ENCODE data around the gene HSPB2. TPM values are rescaled to one million over a fixed set of nuclear protein-coding genes. Genes with fewer than 3 reads are reported as not detected.

Gene HSPB2
- total RNA-seq, 4 donors from 2014 or later = 1.2 to 6.7 (median 1.5) TPM; not detected in 1

DNA sequence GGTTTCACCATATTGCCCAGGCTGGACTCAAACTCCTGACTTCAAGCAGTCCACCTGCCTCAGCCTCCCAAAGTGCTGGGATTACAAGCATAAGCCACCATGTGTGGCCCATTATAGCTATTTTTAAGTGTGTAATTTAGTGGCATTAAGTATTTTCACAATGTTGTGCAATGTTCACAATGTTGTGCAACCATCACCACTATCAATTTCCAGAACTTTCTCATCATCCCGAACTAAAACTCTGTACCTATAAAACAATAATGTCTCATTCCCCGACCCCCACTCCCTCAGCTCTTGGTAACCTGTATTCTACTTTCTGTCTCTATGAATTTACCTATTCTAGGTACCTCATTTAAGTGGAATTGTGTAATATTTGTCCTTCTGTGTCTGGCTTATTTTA lies 25.7 kb upstream of the HSPB2 start:
- H3K4me3 ChIP-seq (ENCODE audit: low read depth, poor library complexity, severe bottlenecking) = no peak overlapping the region
- TF ChIP-seq, protein P1, sequence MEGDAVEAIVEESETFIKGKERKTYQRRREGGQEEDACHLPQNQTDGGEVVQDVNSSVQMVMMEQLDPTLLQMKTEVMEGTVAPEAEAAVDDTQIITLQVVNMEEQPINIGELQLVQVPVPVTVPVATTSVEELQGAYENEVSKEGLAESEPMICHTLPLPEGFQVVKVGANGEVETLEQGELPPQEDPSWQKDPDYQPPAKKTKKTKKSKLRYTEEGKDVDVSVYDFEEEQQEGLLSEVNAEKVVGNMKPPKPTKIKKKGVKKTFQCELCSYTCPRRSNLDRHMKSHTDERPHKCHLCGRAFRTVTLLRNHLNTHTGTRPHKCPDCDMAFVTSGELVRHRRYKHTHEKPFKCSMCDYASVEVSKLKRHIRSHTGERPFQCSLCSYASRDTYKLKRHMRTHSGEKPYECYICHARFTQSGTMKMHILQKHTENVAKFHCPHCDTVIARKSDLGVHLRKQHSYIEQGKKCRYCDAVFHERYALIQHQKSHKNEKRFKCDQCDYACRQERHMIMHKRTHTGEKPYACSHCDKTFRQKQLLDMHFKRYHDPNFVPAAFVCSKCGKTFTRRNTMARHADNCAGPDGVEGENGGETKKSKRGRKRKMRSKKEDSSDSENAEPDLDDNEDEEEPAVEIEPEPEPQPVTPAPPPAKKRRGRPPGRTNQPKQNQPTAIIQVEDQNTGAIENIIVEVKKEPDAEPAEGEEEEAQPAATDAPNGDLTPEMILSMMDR (IDR thresholded peaks at IDR 0.05) = no peak
- TF ChIP-seq POLR2A (IDR thresholded peaks at IDR 0.05) = no peak
- WGBS, 2 donors = 86 to 91% methylated on average over 2 of the region's 2 CpGs
- no peak for DNase-seq (ENCODE audit: low spot score in 2 of 2)
- intact Hi-C loops (cut with DNase I; ENCODE audit: low total_unique reads) = no loop called here

DNA sequence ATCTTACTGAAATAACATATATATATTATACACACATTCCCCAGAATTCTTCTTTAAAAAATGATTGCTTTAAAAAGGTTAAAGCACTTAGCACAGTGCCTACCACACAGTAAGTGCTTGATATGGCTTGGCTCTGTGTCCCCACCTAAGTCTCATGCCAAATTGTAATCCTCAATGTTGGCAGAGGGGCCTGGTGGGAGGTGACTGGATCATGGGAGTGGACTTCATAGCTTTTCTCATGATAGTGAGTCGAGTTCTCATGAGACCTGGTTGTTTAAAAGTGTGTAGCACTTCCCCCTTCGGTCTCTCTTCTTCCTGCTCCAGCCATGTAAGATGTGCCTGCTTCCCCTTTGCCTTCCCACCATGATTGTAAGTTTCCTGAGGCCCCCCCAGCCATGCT lies 7.1 kb upstream of the HSPB2 start:
- 38 to 41% methylated on average over 2 of the region's 2 CpGs for WGBS, 2 donors
- no peak overlapping the region for H3K4me3 ChIP-seq (ENCODE audit: low read depth, poor library complexity, severe bottlenecking)
- no peak for TF ChIP-seq POLR2A (IDR thresholded peaks at IDR 0.05)
- TF ChIP-seq, protein P1 (IDR thresholded peaks at IDR 0.05) = no peak
- intact Hi-C loops (cut with DNase I; ENCODE audit: low total_unique reads) = no loop called here
- DNase-seq (ENCODE audit: low spot score in 2 of 2) = no peak

DNA sequence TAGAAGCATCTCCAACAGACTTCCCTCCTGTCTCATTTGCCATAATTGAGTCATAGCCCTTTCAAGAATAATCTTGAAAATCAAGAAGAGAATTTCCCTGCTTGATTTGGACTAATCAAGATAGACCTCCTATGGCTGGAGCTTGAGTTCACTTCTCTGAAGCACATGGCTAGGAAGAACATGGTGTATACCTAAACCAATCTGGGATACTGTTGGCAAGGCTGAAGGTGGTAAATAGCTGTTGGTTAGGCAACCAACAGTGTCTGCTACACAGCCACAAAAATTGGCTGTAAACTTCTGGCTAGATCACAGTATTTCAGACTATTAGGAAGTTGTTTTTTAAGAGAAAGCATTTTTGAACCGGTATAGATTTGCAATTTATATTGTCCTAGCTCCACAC lies 5.9 kb upstream of the HSPB2 start:
- intact Hi-C loops (cut with DNase I; ENCODE audit: low total_unique reads) = no loop called here
- no peak overlapping the region for H3K4me3 ChIP-seq (ENCODE audit: low read depth, poor library complexity, severe bottlenecking)
- no peak for DNase-seq (ENCODE audit: low spot score in 2 of 2)
- WGBS, 2 donors = 59 to 81% methylated on average over 1 of the region's 1 CpG
- TF ChIP-seq, protein P1 (IDR thresholded peaks at IDR 0.05) = no peak
- no peak for TF ChIP-seq POLR2A (IDR thresholded peaks at IDR 0.05)

DNA sequence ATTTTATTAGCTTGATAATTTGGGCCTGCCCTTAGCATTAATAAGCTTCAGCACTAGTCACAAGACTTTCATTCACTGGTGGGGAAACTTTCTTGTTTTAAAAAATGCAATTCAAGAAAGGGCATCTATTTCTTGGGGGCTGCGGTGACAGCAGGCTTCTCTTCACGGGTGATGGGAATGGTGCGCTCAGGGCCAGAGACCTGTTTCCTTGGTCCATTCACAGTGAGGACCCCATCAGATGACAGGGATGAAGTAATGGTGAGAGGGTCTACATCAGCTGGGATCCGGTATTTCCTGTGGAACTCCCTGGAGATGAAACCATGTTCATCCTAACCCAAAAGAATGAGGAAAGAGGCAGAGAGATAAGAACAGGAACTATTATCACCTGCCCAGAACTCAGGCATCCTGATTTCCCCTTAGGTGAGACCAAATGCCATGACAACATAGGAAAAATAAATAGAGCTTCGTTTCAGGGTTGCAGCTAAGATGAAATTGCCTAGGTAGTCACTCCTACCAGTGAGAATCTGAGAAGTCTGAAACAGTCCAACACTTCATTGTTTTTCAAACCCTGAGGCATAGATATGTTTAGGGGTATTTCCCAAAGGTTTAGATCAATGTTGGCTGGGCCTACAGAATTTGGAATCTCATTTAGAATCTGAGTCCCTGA lies 3.8 kb upstream of the HSPB2 start:
- no peak overlapping the region for H3K4me3 ChIP-seq (ENCODE audit: low read depth, poor library complexity, severe bottlenecking)
- 68 to 74% methylated on average over 5 of the region's 5 CpGs for WGBS, 2 donors
- intact Hi-C loops (cut with DNase I; ENCODE audit: low total_unique reads) = no loop called here

DNA sequence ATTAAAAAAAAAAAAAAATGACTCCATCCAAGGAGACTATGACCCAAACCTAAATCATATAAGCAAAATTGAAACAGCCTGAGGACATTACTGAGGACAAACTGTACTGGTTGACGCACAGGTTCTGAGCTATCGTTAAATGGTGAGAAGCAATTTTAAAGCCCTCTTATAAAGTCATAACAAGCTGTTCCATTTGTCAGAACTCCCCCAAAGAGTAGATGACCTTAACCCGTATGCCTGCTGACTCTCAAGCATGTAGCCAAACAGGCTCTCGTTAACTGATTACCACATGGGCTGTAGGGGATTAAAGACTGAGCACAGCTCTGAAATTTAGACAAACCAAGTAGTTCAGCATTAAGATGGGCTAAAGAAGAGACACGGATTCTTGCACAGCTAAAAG lies 3.2 kb upstream of the HSPB2 start:
- no peak overlapping the region for H3K4me3 ChIP-seq (ENCODE audit: low read depth, poor library complexity, severe bottlenecking)
- intact Hi-C loops (cut with DNase I; ENCODE audit: low total_unique reads) = no loop called here
- 40 to 46% methylated on average over 5 of the region's 5 CpGs for WGBS, 2 donors
- TF ChIP-seq, protein P1 (IDR thresholded peaks at IDR 0.05) = no peak
- TF ChIP-seq POLR2A (IDR thresholded peaks at IDR 0.05) = no peak
- no peak for DNase-seq (ENCODE audit: low spot score in 2 of 2)

More for the DNA sequence above, 3.8 kb upstream of the HSPB2 start:
- no peak for TF ChIP-seq POLR2A (IDR thresholded peaks at IDR 0.05)
- TF ChIP-seq, protein P1 (IDR thresholded peaks at IDR 0.05) = no peak
- DNase-seq (ENCODE audit: low spot score in 2 of 2) = no peak

All from lower leg skin (tissue), 4 donors.